ENCODE data around the gene SASH1. TPM values are rescaled to one million over a fixed set of nuclear protein-coding genes. Genes with fewer than 3 reads are reported as not detected.
A peak's percentile ranks its signal among the peaks of the same experiment; 100 is the strongest.

The SASH1 gene
- total and polyA plus RNA-seq, 7 donors, result 3.2 to 101 (median 40.5) TPM

GRCh38 chr6:148590883-148591282 lies 248.2 kb downstream of the SASH1 start:
- H3K27ac ChIP-seq, result no peak overlapping the region
- no peaks in the 10 kb centered on the region for H3K9me3 ChIP-seq
- H3K27me3 ChIP-seq, result no peaks in the 10 kb centered on the region
- no peaks in the 10 kb centered on the region for H3K36me3 ChIP-seq
- peaks cover 0 to 34% (median 19%) of the 10 kb centered on the region in 4 donors for H3K4me1 ChIP-seq
- DNase-seq, result no peak
- 77 to 93% methylated on average over 6 of the region's 6 CpGs for WGBS, 2 donors
- intact Hi-C loops (cut with DNase I), result no loop called here
- TF ChIP-seq POLR2A (IDR thresholded peaks at IDR 0.05), result no peak
- TF ChIP-seq, protein P1, sequence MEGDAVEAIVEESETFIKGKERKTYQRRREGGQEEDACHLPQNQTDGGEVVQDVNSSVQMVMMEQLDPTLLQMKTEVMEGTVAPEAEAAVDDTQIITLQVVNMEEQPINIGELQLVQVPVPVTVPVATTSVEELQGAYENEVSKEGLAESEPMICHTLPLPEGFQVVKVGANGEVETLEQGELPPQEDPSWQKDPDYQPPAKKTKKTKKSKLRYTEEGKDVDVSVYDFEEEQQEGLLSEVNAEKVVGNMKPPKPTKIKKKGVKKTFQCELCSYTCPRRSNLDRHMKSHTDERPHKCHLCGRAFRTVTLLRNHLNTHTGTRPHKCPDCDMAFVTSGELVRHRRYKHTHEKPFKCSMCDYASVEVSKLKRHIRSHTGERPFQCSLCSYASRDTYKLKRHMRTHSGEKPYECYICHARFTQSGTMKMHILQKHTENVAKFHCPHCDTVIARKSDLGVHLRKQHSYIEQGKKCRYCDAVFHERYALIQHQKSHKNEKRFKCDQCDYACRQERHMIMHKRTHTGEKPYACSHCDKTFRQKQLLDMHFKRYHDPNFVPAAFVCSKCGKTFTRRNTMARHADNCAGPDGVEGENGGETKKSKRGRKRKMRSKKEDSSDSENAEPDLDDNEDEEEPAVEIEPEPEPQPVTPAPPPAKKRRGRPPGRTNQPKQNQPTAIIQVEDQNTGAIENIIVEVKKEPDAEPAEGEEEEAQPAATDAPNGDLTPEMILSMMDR (IDR thresholded peaks at IDR 0.05), result no peak
- no peak for TF ChIP-seq EP300 (IDR thresholded peaks at IDR 0.05)
- no peak for TF ChIP-seq POLR2AphosphoS5 (IDR thresholded peaks at IDR 0.05)
- no peak overlapping the region for H3K4me3 ChIP-seq

DNA sequence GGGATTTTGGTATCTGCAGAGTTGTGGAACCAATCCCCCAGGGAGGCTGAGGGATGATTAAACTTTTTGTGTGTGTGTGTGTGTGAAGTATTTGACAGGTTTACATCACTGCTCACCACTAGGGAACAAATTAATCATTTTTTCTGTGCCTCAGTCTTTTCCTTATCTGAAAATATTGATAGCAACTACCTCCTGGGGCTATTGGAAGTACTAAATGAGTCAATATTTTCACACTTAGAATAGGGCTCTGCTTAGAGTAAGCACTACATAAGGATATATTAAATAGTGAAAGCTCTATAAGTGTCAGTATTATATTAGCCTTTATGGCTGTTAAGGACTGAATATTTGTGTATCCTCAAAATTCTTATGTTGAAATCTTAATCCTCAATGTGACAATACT lies 249.0 kb downstream of the SASH1 start:
- H3K27me3 ChIP-seq, result no peaks in the 10 kb centered on the region
- no peaks in the 10 kb centered on the region for H3K9me3 ChIP-seq
- DNase-seq, result no peak
- intact Hi-C loops (cut with DNase I), result no loop called here
- H3K4me1 ChIP-seq, result peaks cover 0 to 38% (median 20%) of the 10 kb centered on the region in 4 donors
- H3K4me3 ChIP-seq, result no peak overlapping the region
- H3K27ac ChIP-seq, result peak overlapping the region in 1 of 4 donors; percentile 80
- TF ChIP-seq POLR2A (IDR thresholded peaks at IDR 0.05) (no peak), POLR2AphosphoS5 (IDR thresholded peaks at IDR 0.05) (no peak), EP300 (IDR thresholded peaks at IDR 0.05) (no peak)
- TF ChIP-seq, protein P1 (IDR thresholded peaks at IDR 0.05), result no peak
- H3K36me3 ChIP-seq, result no peaks in the 10 kb centered on the region

- peak overlapping the region; percentile 60 to 80 (median 72) for H3K27ac ChIP-seq
- H3K4me3 ChIP-seq, result no peak overlapping the region
- peaks cover 0 to 47% (median 29%) of the 10 kb centered on the region in 4 donors for H3K4me1 ChIP-seq
- H3K9me3 ChIP-seq, result no peaks in the 10 kb centered on the region
- intact Hi-C loops (cut with DNase I), result no loop called here
- TF ChIP-seq POLR2AphosphoS5 (IDR thresholded peaks at IDR 0.05) (peak; percentile 25 to 81 (median 55)), POLR2A (IDR thresholded peaks at IDR 0.05) (no peak), EP300 (IDR thresholded peaks at IDR 0.05) (peak in 2 of 4 donors; percentile 20 to 75)
- TF ChIP-seq, protein P1 (IDR thresholded peaks at IDR 0.05), result no peak
- no peaks in the 10 kb centered on the region for H3K36me3 ChIP-seq
- H3K27me3 ChIP-seq, result no peaks in the 10 kb centered on the region
- WGBS, 2 donors, result 73 to 76% methylated on average over 16 of the region's 16 CpGs
- DNase-seq, result no peak
Observed at GRCh38 chr6:148593130-148593812, 250.6 kb downstream of the SASH1 start.

- Histone ChIP-seq H3K4me3 (no peak overlapping the region), H3K27ac (peak overlapping the region; percentile 60 to 80 (median 72)), H3K27me3 (no peaks in the 10 kb centered on the region), H3K36me3 (no peaks in the 10 kb centered on the region), H3K4me1 (peaks cover 0 to 52% (median 33%) of the 10 kb centered on the region in 4 donors), H3K9me3 (no peaks in the 10 kb centered on the region)
- WGBS, 2 donors, result 67 to 71% methylated on average over 6 of the region's 6 CpGs
- intact Hi-C loops (cut with DNase I), result no loop called here
- no peak for DNase-seq
- TF ChIP-seq POLR2AphosphoS5 (IDR thresholded peaks at IDR 0.05) (no peak), POLR2A (IDR thresholded peaks at IDR 0.05) (no peak), EP300 (IDR thresholded peaks at IDR 0.05) (no peak)
- TF ChIP-seq, protein P1 (IDR thresholded peaks at IDR 0.05), result no peak
Observed at GRCh38 chr6:148593813-148594170, 251.2 kb downstream of the SASH1 start.

GRCh38 chr6:148595550-148595949 lies 252.9 kb downstream of the SASH1 start:
- H3K4me3 ChIP-seq, result no peak overlapping the region
- no peak for DNase-seq
- 92 to 94% methylated on average over 6 of the region's 6 CpGs for WGBS, 2 donors
- H3K9me3 ChIP-seq, result no peaks in the 10 kb centered on the region
- H3K36me3 ChIP-seq, result no peaks in the 10 kb centered on the region
- intact Hi-C loops (cut with DNase I), result no loop called here
- H3K27ac ChIP-seq, result no peak overlapping the region
- no peaks in the 10 kb centered on the region for H3K27me3 ChIP-seq
- peaks cover 0 to 68% (median 44%) of the 10 kb centered on the region in 4 donors for H3K4me1 ChIP-seq
- no peak for TF ChIP-seq EP300 (IDR thresholded peaks at IDR 0.05)

Measured in sigmoid colon (tissue), 7 donors.